Measurements from ENCODE around the gene ZNF774. TPM values are rescaled to one million over a fixed set of nuclear protein-coding genes. Genes with fewer than 3 reads are reported as not detected.
A peak's percentile ranks its signal among the peaks of the same experiment; 100 is the strongest.

ZNF774 gene
- total and polyA plus RNA-seq, 2 of the 13 experiments (the other 11 are each of a cell fraction or from before 2014, with no cell fraction given) = 0.59 to 1.4 TPM

- TF ChIP-seq RERE (CRISPR knock-in tag; IDR thresholded peaks at IDR 0.05; ENCODE audit: low read depth) = no peak
- TF ChIP-seq ZNF282 (IDR thresholded peaks at IDR 0.05; ENCODE audit: partially characterized antibody) = no peak
- TF ChIP-seq, protein P1, sequence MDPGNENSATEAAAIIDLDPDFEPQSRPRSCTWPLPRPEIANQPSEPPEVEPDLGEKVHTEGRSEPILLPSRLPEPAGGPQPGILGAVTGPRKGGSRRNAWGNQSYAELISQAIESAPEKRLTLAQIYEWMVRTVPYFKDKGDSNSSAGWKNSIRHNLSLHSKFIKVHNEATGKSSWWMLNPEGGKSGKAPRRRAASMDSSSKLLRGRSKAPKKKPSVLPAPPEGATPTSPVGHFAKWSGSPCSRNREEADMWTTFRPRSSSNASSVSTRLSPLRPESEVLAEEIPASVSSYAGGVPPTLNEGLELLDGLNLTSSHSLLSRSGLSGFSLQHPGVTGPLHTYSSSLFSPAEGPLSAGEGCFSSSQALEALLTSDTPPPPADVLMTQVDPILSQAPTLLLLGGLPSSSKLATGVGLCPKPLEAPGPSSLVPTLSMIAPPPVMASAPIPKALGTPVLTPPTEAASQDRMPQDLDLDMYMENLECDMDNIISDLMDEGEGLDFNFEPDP (CRISPR knock-in tag; conservative IDR thresholded peaks at IDR 0.05) = no peak
- TF ChIP-seq, protein P2, sequence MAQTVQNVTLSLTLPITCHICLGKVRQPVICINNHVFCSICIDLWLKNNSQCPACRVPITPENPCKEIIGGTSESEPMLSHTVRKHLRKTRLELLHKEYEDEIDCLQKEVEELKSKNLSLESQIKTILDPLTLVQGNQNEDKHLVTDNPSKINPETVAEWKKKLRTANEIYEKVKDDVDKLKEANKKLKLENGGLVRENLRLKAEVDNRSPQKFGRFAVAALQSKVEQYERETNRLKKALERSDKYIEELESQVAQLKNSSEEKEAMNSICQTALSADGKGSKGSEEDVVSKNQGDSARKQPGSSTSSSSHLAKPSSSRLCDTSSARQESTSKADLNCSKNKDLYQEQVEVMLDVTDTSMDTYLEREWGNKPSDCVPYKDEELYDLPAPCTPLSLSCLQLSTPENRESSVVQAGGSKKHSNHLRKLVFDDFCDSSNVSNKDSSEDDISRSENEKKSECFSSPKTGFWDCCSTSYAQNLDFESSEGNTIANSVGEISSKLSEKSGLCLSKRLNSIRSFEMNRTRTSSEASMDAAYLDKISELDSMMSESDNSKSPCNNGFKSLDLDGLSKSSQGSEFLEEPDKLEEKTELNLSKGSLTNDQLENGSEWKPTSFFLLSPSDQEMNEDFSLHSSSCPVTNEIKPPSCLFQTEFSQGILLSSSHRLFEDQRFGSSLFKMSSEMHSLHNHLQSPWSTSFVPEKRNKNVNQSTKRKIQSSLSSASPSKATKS (CRISPR knock-in tag; IDR thresholded peaks at IDR 0.05) = no peak
- TF ChIP-seq PCBP1 (IDR thresholded peaks at IDR 0.05; ENCODE audit: borderline replicate concordance, low read depth, low read length) = no peak
- no peak for TF ChIP-seq SRY (CRISPR knock-in tag; IDR thresholded peaks at IDR 0.05)
- no peak for TF ChIP-seq NFATC3 (CRISPR knock-in tag; IDR thresholded peaks at IDR 0.05)
- TF ChIP-seq ZSCAN31 (CRISPR knock-in tag; IDR thresholded peaks at IDR 0.05; ENCODE audit: low read depth) = no peak
- TF ChIP-seq MLX (CRISPR knock-in tag; IDR thresholded peaks at IDR 0.05) = no peak
- no peak for TF ChIP-seq TRIM24 (CRISPR knock-in tag; IDR thresholded peaks at IDR 0.05)
- TF ChIP-seq POGZ (CRISPR knock-in tag; IDR thresholded peaks at IDR 0.05) = 0 out of 2 replicates have a peak, but pooled peaks have one; percentile 45
- peak; percentile 86 for TF ChIP-seq SAP130 (CRISPR knock-in tag; IDR thresholded peaks at IDR 0.05; ENCODE audit: low read depth)
- no peak for TF ChIP-seq ZNF883 (CRISPR knock-in tag; IDR thresholded peaks at IDR 0.05; ENCODE audit: not compliant biosample characterization)
- TF ChIP-seq THAP9 (CRISPR knock-in tag; IDR thresholded peaks at IDR 0.05; ENCODE audit: borderline replicate concordance) = no peak
- no peak for TF ChIP-seq U2AF1 (optimal IDR thresholded peaks at IDR 0.05; ENCODE audit: low read depth, low read length)
Measured at GRCh38 chr15:90400759-90401314, 48.8 kb downstream of the ZNF774 start (continued).
